NCI-H1694 (cell line): ENCODE measurements around the gene TNP2.
"Not testable (repeated sequence)": the region's sequence is repeated elsewhere in the genome, so short reads cannot be mapped to it uniquely, and the experiment has no call there.

ENCODE experiments used
- DNase-seq: peaks from one replicate; lab custom pipeline; 2025; lab: John Stamatoyannopoulos, UW

The TNP2 gene

DNA sequence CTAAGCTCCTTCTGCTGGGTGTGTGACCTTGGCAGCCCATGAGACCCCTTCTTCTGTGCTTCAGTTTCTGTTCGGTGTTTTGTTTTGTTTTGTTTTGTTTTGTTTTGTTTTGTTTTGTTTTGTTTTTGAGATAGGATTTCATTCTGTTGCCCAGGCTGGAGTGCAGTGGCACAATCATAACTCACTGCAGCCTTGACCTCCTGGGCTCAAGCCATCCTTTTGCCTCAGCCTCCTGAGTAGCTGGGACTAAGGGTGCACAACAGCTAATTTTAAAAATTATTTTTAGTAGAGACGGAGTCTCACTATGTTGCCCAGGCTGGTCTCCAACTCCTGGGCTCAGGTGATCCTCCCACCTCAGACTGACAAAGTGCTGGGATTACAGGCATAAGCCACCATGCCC, 48.6 kb downstream of the TNP2 start:
- not testable (repeated sequence) for DNase-seq

- DNase-seq, result no peak
These were observed 49.9 kb downstream of the TNP2 start for GRCh38 chr16:11219178-11219577.

DNA sequence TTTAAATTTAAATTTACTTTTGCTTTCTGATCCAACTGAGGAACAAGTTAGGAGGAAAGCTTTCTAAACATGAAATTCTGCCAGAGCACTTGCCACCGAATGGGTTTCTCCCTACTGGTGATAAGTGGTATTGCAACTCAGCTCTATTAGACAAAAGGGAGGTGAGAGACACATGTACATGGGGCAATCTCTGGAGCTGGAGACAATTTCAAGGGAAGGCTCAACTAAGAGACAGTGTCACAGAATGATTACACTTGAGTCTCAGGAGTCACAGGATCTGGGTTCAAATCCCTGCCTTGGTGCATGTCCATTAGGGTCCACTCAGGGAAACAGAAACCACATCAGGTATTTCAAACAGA, 50.5 kb downstream of the TNP2 start:
- no peak for DNase-seq
